Epithelial cell of esophagus (primary cell): Measurements from ENCODE around the gene ZNF511.

Experiments used
- DNase-seq: peaks from one replicate; pipeline ENCODE4 v3.0.0; 2010; ENCODE audit warnings: low read depth
- H3K4me3 ChIP-seq: 2 replicates; pipeline ENCODE4 v1.5.1; 2011; ENCODE audit warnings: mild to moderate bottlenecking, low read length, control low read depth
- CTCF ChIP-seq: IDR thresholded peaks from 2 replicates; pipeline ENCODE4 v1.5.1; 2011; ENCODE audit warnings: low read depth, mild to moderate bottlenecking, low read length, control low read depth, inconsistent platforms; ENCODE audit not compliant: insufficient read depth; ENCODE audit errors: missing control alignments

The ZNF511 gene

DNA sequence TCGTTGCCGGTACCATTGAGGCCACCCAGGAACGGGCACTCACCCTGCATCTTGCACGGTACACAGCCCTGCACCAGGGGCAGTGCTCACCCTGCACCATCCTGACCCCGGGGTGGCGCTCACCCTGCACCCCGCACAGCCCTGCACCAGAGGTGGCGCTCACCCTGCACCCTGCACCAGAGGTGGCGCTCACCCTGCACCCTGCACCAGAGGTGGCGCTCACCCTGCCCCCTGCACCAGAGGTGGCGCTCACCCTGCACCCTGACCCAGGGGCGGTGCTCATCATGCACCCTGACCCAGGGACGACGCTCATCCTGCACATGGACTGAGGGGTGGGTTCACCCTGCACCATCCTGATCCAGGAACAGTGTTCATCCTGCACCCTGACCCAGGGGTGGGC is 6.5 kb upstream of the ZNF511 start:
- H3K4me3 ChIP-seq: no peak overlapping the region
- no peak for TF ChIP-seq CTCF
- no peak for DNase-seq

GRCh38 chr10:133303206-133303605 is 5.5 kb upstream of the ZNF511 start:
- H3K4me3 ChIP-seq: no peak overlapping the region
- no peak for TF ChIP-seq CTCF
- DNase-seq: no peak

- no peak for DNase-seq
- H3K4me3 ChIP-seq: no peak overlapping the region
- no peak for TF ChIP-seq CTCF
Observed at GRCh38 chr10:133306097-133306476, 2.6 kb upstream of the ZNF511 start.

DNA sequence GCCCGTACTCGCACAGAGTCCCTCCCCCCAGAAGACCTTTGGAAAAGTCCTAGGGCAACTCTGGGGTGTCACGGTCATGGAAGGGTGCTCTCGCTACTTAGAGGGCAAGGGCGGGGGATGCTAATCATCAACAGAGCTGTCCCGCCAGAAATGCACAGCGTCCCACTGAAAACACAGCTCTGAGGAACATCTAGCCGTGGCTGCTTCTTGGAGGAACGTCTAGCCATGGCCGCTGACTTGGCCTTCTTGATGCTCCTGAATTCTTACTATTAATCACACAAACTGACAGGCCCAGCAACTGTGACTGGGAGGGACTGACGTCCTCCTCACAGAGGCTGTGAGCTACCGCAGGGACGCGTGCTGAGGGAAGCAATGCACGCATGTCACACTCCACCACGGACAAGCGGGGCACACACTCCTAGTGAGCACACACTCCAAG is 1.8 kb upstream of the ZNF511 start:
- no peak overlapping the region for H3K4me3 ChIP-seq
- TF ChIP-seq CTCF: no peak
- DNase-seq: no peak

DNA sequence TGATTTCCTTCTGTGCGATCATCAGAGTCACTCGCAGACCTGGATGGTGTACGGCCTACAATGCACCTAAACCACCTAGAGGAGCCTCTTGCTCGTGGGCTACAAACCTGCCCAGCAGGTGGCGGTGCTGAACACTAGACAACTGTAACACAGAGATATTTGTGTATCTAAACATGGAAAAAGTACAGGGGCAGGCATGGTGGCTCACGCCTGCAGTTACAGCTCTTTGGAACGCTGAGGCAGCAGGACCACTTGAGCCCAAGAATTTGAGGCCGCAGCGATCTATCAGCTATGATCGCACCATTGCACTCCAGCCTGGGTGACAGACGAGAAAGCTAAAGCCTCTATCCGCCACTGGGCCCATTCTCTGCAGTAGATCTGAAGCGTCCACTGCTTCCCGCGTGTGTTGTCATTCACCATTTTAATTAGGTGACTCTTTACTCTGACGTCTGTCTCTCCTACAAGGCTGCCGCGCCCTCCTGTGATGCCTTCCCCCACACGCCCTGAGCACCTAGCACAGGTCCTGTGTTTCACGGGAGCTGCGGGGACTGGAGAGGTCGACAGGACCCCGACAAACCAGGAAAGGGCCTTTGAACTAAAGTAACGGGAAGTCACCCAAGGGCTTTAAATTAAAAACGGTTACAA is 816 bp upstream of the ZNF511 start:
- TF ChIP-seq CTCF: peak; percentile 88
- peak; percentile 89 for DNase-seq
- H3K4me3 ChIP-seq: peak overlapping the region; percentile 85

- no peak for TF ChIP-seq CTCF
- peak overlapping the region; percentile 85 for H3K4me3 ChIP-seq
- peak; percentile 95 for DNase-seq
Observed at GRCh38 chr10:133309100-133309719, 496 bp downstream of the ZNF511 start.
